GM12878 (cell line): ENCODE results near the gene WDFY4. TPM values are rescaled to one million over a fixed set of nuclear protein-coding genes. Genes with fewer than 3 reads are reported as not detected.

Source experiments
- ATAC-seq: fragments of 200-7000 bp; cut with Tn5 transposase; 3 replicates; pipeline ENCODE4 v1.9.1; 2020; ENCODE audit warnings: mild to moderate bottlenecking, moderate library complexity
- BruUV-seq: library from RNA; stranded (reverse); fragments of 400-500 nt; replicated peaks from 2 replicates; lab custom pipeline; 2021; lab: Mats Ljungman, UMichigan
- CTCF ChIA-PET: fragments of 300-600 bp; sonication (Branson Sonifier 250); formaldehyde crosslinking; extraction: SDS; loops from one replicate; lab custom pipeline; 2021; ENCODE audit warnings: inconsistent platforms; lab: Yijun Ruan, JAX
- POLR2A ChIA-PET: fragments of 350-600 bp; formaldehyde crosslinking; extraction: SDS; loops from one replicate; lab custom pipeline; 2021; ENCODE audit warnings: inconsistent platforms; lab: Charles Lee
- RAD21 ChIA-PET: fragments of 300-600 bp; sonication (Branson Sonifier 250); formaldehyde crosslinking; loops from one replicate; lab custom pipeline; 2023; ENCODE audit warnings: antibody characterized with exemption; ENCODE audit not compliant: unreplicated experiment; lab: Charles Lee
- SMC1A ChIA-PET: fragments of 300-600 bp; sonication (Branson Sonifier 250); formaldehyde crosslinking; loops from one replicate; lab custom pipeline; 2023; ENCODE audit not compliant: unreplicated experiment, uncharacterized antibody; lab: Charles Lee
- DNase-seq: peaks from one replicate; pipeline ENCODE4 v3.0.0-alpha.2; 2011; ENCODE audit warnings: low read depth, low spot score
- FAIRE-seq: peaks from 3 replicates; lab custom pipeline; 2011; peaks lifted over from hg19 to GRCh38; lab: Jason Lieb, UNC
- H2AFZ ChIP-seq: 2 replicates; pipeline ENCODE4 v1.6.0; 2011; ENCODE audit warnings: low read depth, low read length, control low read depth; ENCODE audit not compliant: control insufficient read depth
- H3K27ac ChIP-seq: 2 replicates; pipeline ENCODE4 v1.5.1; 2011; ENCODE audit warnings: control low read depth; ENCODE audit not compliant: control insufficient read depth, insufficient read depth
- H3K27me3 ChIP-seq, 2 experiments: replicated peaks in 1 of 2; 2 replicates each; pipeline versions ENCODE4 v1.6.0 to v1.6.1; 2011; ENCODE audit warnings: low read length in 1 of 2; ENCODE audit not compliant: control insufficient read depth in 2 of 2, insufficient read depth in 2 of 2
- H3K36me3 ChIP-seq, 2 experiments: 2 replicates each; pipeline ENCODE4 v1.5.1; 2011; ENCODE audit warnings: low read length in 1 of 2; ENCODE audit not compliant: control insufficient read depth in 2 of 2, insufficient read depth in 2 of 2
- H3K4me1 ChIP-seq: 2 replicates; pipeline ENCODE4 v1.6.1; 2011; ENCODE audit warnings: mild to moderate bottlenecking, low read length, moderate library complexity, mixed read lengths; ENCODE audit not compliant: control insufficient read depth, insufficient read depth
- H3K4me2 ChIP-seq: 2 replicates; pipeline ENCODE4 v1.6.0; 2011; ENCODE audit warnings: control low read depth; ENCODE audit not compliant: control insufficient read depth, insufficient read depth
- H3K4me3 ChIP-seq: fragments of 200-600 bp; sonication (generic); 2 replicates; pipeline ENCODE4 v1.5.1; 2016
- H3K79me2 ChIP-seq: 2 replicates; pipeline ENCODE4 v1.6.0; 2011; ENCODE audit warnings: low read length; ENCODE audit not compliant: control insufficient read depth, insufficient read depth
- H3K9ac ChIP-seq: 2 replicates; pipeline ENCODE4 v1.8.0; 2011; ENCODE audit warnings: low read length, control low read depth, mixed read lengths; ENCODE audit not compliant: control insufficient read depth, insufficient read depth
- H3K9me3 ChIP-seq: replicated peaks from 3 replicates; pipeline ENCODE4 v1.5.1; 2011; ENCODE audit warnings: mild to moderate bottlenecking, low read length; ENCODE audit not compliant: control insufficient read depth, insufficient read depth
- H4K20me1 ChIP-seq: 2 replicates; pipeline ENCODE4 v1.6.0; 2011; ENCODE audit not compliant: control insufficient read depth, insufficient read depth
- EGR1 ChIP-seq, 2 experiments: IDR thresholded peaks; 1 replicate in 1 of 2; 2 replicates in 1 of 2; pipeline ENCODE4 v1.6.1; 2011 to 2012; ENCODE audit warnings: low read depth in 2 of 2, low read length in 2 of 2, borderline replicate concordance in 1 of 2, mild to moderate bottlenecking in 1 of 2, moderate library complexity in 1 of 2
- ETV6 ChIP-seq, 2 experiments: fragments of 450-650 bp in 1 of 2; IDR thresholded peaks in 1 of 2; conservative IDR thresholded peaks in 1 of 2; 2 replicates each; pipeline ENCODE4 v1.6.1; 2014; ENCODE audit warnings: antibody characterized with exemption in 1 of 2, borderline replicate concordance in 1 of 2, low read depth in 1 of 2, mild to moderate bottlenecking in 1 of 2, moderate library complexity in 1 of 2
- MYB ChIP-seq: fragments of 150-350 bp; IDR thresholded peaks from 2 replicates; pipeline ENCODE4 v1.6.1; 2014; ENCODE audit warnings: mild to moderate bottlenecking, low read depth, low read length, borderline replicate concordance
- SIN3A ChIP-seq: IDR thresholded peaks from 2 replicates; pipeline ENCODE4 v1.6.1; 2012; ENCODE audit warnings: low read depth, low read length, improper control_type of control experiment
- SMAD5 ChIP-seq: IDR thresholded peaks from 2 replicates; pipeline ENCODE4 v1.6.1; 2016; ENCODE audit warnings: antibody characterized with exemption, low read depth
- SUZ12 ChIP-seq: fragments of 200-600 bp; sonication (generic); IDR thresholded peaks from one replicate; pipeline ENCODE4 v1.6.1; 2018; ENCODE audit warnings: antibody characterized with exemption, mild to moderate bottlenecking; ENCODE audit not compliant: unreplicated experiment
- WGBS: methylation state at CpG from one replicate; pipeline ENCODE4 v1.1.6; 2016; ENCODE audit warnings: low lambda C conversion rate; ENCODE audit not compliant: insufficient replicate concordance, insufficient coverage; ENCODE audit errors: missing lambda C conversion rate; 5-methylcytosine and 5-hydroxymethylcytosine counted together
- in situ Hi-C: fragments of 300-500 bp; cut with MboI; formaldehyde crosslinking; loops from 9 replicates; pipeline ENCODE4 v1.14.3; 2018; ENCODE audit warnings: mixed read lengths
- intact Hi-C: fragments of 100-400 bp; cut with micrococcal nuclease; formaldehyde crosslinking; loops from one replicate; pipeline ENCODE4 v1.14.2; 2022; ENCODE audit not compliant: unreplicated experiment
- polyA plus RNA-seq, 11 experiments: library from polyadenylated mRNA; depleted of rRNA in 4 of 11; unstranded in 6 of 11; stranded (reverse) in 5 of 11; fragments of >200 nt; fragmentation: Nextera tagmentation in 4 of 11; fragmentation: Illumina TruSeq in 1 of 11; extraction: Ambion mirVana in 4 of 11; extraction: Trizol in 1 of 11; gene quantifications; 1 replicate in 1 of 11; 2 replicates in 10 of 11; pipeline versions ENCODE4 v1.2.1 to v1.2.3, GENCODE V29; 2011 to 2016; ENCODE audit warnings: inconsistent platforms in 2 of 11, missing spikeins in 2 of 11, low read depth in 1 of 11
- total RNA-seq, 4 experiments: library from RNA; depleted of rRNA in 3 of 4; stranded (reverse); fragments of >200 nt in 3 of 4; fragmentation: Illumina TruSeq in 1 of 4; extraction: Trizol in 1 of 4; gene quantifications; 2 replicates each; pipeline versions ENCODE4 v1.2.1 to v1.2.3, GENCODE V29; 2013 to 2021
- TF ChIP-seq, protein P1 (sequence below): fragments of 150-350 bp; IDR thresholded peaks from 2 replicates; pipeline ENCODE4 v1.6.1; 2016; ENCODE audit warnings: low read depth, low read length

The WDFY4 gene
- total and polyA plus RNA-seq, 10 of the 15 experiments (the other 5 are each of a cell fraction or from before 2014, with no cell fraction given), result 13.5 to 132 (median 47.3) TPM

DNA sequence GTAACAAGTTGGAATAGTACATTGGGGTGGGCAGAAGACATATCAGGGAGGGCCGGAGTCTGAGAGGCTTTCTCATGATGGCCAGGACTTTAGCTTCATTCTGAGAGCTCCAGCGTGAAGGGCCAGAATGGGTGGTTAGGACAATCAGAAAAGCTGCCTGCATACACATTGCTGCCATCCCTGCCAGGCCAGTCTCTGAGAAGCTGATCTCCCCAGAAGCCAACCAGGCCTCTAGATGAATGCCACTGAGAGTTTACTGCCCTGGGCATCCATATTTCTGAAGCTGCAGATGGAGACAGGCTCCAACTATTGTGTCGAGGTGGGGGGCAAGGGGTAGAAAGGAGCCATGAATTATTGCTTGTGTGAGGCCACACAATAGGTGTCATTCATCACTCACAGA lies 47.8 kb upstream of the WDFY4 start:
- no peak overlapping the region for H3K4me3 ChIP-seq
- H3K9me3 ChIP-seq, result peaks cover 2% of the 10 kb centered on the region; the same call in 2 of the 3 replicates
- no peak for ATAC-seq
- FAIRE-seq, result no peak
- POLR2A ChIA-PET, result interaction anchor here (1.0 kb wide), 1 partner anchor 19 kb away, joined by 3 read pairs; no protein-coding TSS in a partner anchor
- no peak overlapping the region for H2AFZ ChIP-seq
- RAD21 ChIA-PET, result interaction anchor here (1.2 to 4.9 kb wide), 4 partner anchors 11 to 29 kb away, joined by 3 to 48 read pairs (median 26); no protein-coding TSS in a partner anchor
- H3K4me1 ChIP-seq, result peaks cover 39% of the 10 kb centered on the region
- in situ Hi-C loops, result no loop called here
- no TSS peak for BruUV-seq
- H3K79me2 ChIP-seq, result no peaks in the 10 kb centered on the region; the same call in 1 of the 2 replicates
- no peaks in the 10 kb centered on the region for H4K20me1 ChIP-seq
- DNase-seq, result no peak
- H3K4me2 ChIP-seq, result no peak overlapping the region
- TF ChIP-seq MYB (no peak), SMAD5 (no peak), ETV6 (conservative IDR thresholded peaks at IDR 0.05 in 1 of 2, IDR thresholded peaks at IDR 0.05 in 1 of 2; ENCODE audit: borderline replicate concordance in 1 of 2, low read depth in 1 of 2) (no peak), EGR1 (IDR thresholded peaks at IDR 0.05; ENCODE audit: borderline replicate concordance in 1 of 2, low read depth in 2 of 2, low read length in 2 of 2) (no peak), SIN3A (no peak), SUZ12 (no peak)
- TF ChIP-seq, protein P1, sequence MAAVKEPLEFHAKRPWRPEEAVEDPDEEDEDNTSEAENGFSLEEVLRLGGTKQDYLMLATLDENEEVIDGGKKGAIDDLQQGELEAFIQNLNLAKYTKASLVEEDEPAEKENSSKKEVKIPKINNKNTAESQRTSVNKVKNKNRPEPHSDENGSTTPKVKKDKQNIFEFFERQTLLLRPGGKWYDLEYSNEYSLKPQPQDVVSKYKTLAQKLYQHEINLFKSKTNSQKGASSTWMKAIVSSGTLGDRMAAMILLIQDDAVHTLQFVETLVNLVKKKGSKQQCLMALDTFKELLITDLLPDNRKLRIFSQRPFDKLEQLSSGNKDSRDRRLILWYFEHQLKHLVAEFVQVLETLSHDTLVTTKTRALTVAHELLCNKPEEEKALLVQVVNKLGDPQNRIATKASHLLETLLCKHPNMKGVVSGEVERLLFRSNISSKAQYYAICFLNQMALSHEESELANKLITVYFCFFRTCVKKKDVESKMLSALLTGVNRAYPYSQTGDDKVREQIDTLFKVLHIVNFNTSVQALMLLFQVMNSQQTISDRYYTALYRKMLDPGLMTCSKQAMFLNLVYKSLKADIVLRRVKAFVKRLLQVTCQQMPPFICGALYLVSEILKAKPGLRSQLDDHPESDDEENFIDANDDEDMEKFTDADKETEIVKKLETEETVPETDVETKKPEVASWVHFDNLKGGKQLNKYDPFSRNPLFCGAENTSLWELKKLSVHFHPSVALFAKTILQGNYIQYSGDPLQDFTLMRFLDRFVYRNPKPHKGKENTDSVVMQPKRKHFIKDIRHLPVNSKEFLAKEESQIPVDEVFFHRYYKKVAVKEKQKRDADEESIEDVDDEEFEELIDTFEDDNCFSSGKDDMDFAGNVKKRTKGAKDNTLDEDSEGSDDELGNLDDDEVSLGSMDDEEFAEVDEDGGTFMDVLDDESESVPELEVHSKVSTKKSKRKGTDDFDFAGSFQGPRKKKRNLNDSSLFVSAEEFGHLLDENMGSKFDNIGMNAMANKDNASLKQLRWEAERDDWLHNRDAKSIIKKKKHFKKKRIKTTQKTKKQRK, result no peak
- CTCF ChIA-PET, result interaction anchor here (0.7 to 14.1 kb wide), 3 partner anchors 21 to 84 kb away, joined by 3 to 175 read pairs (median 45); partner anchors contain the start of gene ARHGAP22
- SMC1A ChIA-PET, result interaction anchor here (1.2 to 11.2 kb wide), 6 partner anchors 12 to 62 kb away, joined by 3 to 174 read pairs (median 34); partner anchors contain the start of gene ARHGAP22
- H3K36me3 ChIP-seq, result no peaks in the 10 kb centered on the region
- H3K9ac ChIP-seq, result no peak overlapping the region
- no peaks in the 10 kb centered on the region for H3K27me3 ChIP-seq
- intact Hi-C loops, result no loop called here
- H3K27ac ChIP-seq, result no peak overlapping the region
- 96% methylated on average over 3 of the region's 3 CpGs for WGBS
